ENCODE measurements around the gene TECTA.
"Not testable (repeated sequence)": the region's sequence is repeated elsewhere in the genome, so short reads cannot be mapped to it uniquely, and the experiment has no call there.

TECTA gene

GRCh38 chr11:121091492-121092152 is 9.4 kb upstream of the TECTA start:
- DNase-seq = no peak

- DNase-seq = no peak
Observed at GRCh38 chr11:121095561-121095960, 5.5 kb upstream of the TECTA start.

GRCh38 chr11:121099364-121099763 is 1.7 kb upstream of the TECTA start:
- DNase-seq = no peak

GRCh38 chr11:121099885-121100284 is 1.2 kb upstream of the TECTA start:
- no peak for DNase-seq

GRCh38 chr11:121104312-121104762 is 3.3 kb downstream of the TECTA start:
- DNase-seq = no peak

GRCh38 chr11:121105063-121105480 is 4.0 kb downstream of the TECTA start:
- no peak for DNase-seq

GRCh38 chr11:121105481-121106195 is 4.6 kb downstream of the TECTA start:
- DNase-seq = no peak

- no peak for DNase-seq
Observed at GRCh38 chr11:121106812-121107211, 5.8 kb downstream of the TECTA start.

GRCh38 chr11:121108413-121108812 is 7.4 kb downstream of the TECTA start:
- no peak for DNase-seq

GRCh38 chr11:121109471-121109870 is 8.4 kb downstream of the TECTA start:
- DNase-seq = no peak

- no peak for DNase-seq
Observed at GRCh38 chr11:121109916-121110586, 9.0 kb downstream of the TECTA start.

GRCh38 chr11:121110871-121111724 is 10.1 kb downstream of the TECTA start:
- DNase-seq = no peak

- DNase-seq = peak; percentile 22 to 42
Observed at GRCh38 chr11:121112498-121113455, 11.7 kb downstream of the TECTA start.

- no peak for DNase-seq
Observed at GRCh38 chr11:121113611-121114010, 12.6 kb downstream of the TECTA start.

- DNase-seq = not testable (repeated sequence)
Observed at GRCh38 chr11:121115024-121115423, 14.0 kb downstream of the TECTA start.

GRCh38 chr11:121117788-121118187 is 16.7 kb downstream of the TECTA start:
- no peak for DNase-seq

GRCh38 chr11:121119440-121119839 is 18.4 kb downstream of the TECTA start:
- DNase-seq = no peak

- no peak for DNase-seq
Observed at GRCh38 chr11:121122328-121122727, 21.3 kb downstream of the TECTA start.

- DNase-seq = no peak
Observed at GRCh38 chr11:121123496-121124069, 22.5 kb downstream of the TECTA start.

GRCh38 chr11:121127809-121128208 is 26.8 kb downstream of the TECTA start:
- no peak for DNase-seq
